ENCODE measurements around the gene TM9SF1. TPM values are rescaled to one million over a fixed set of nuclear protein-coding genes. Genes with fewer than 3 reads are reported as not detected.

The TM9SF1 gene
- total and polyA plus RNA-seq, 9 of the 15 experiments (the other 6 are each of a cell fraction or from before 2014, with no cell fraction given), result 5.3 to 20.3 (median 11.8) TPM

- TF ChIP-seq ZNF318 (IDR thresholded peaks at IDR 0.05; ENCODE audit: borderline replicate concordance in 1 of 2, low read depth in 1 of 2) (no peak), SMAD2 (IDR thresholded peaks at IDR 0.05; ENCODE audit: low read depth, low read length) (no peak), HNRNPUL1 (IDR thresholded peaks at IDR 0.05; ENCODE audit: low read length) (no peak), DDX20 (tag; IDR thresholded peaks at IDR 0.05; ENCODE audit: low read depth) (no peak), YBX1 (IDR thresholded peaks at IDR 0.05) (no peak), ZNF512 (tag; IDR thresholded peaks at IDR 0.05) (no peak), TBL1XR1 (IDR thresholded peaks at IDR 0.05; ENCODE audit: low read length in 2 of 2) (peak in 1 of 2 experiments; percentile 26; a peak in 2 of 4 replicates), MTA2 (IDR thresholded peaks at IDR 0.05; ENCODE audit: low read depth) (no peak), PRPF4 (IDR thresholded peaks at IDR 0.05; ENCODE audit: insufficient read depth, low read depth, low read length, poor library complexity, severe bottlenecking) (no peak), THRAP3 (IDR thresholded peaks at IDR 0.05; ENCODE audit: borderline replicate concordance) (no peak), SREBF1 (IDR thresholded peaks at IDR 0.05; ENCODE audit: borderline replicate concordance, low read depth, low read length) (no peak), CBFB (CRISPR knock-in tag; IDR thresholded peaks at IDR 0.05) (no peak), RBM15 (IDR thresholded peaks at IDR 0.05; ENCODE audit: insufficient read depth, low read length) (no peak), ZNF41 (CRISPR knock-in tag; conservative IDR thresholded peaks at IDR 0.05) (no peak), BHLHE40 (IDR thresholded peaks at IDR 0.05; ENCODE audit: low read length) (peak; percentile 79), THRB (CRISPR knock-in tag; conservative IDR thresholded peaks at IDR 0.05) (no peak)
These were observed 34.1 kb downstream of the TM9SF1 start, which contains the start of gene IRF9 (continued) for GRCh38 chr14:24160850-24161804.
